K562 treated with DMSO at 1 percent for 24 hours (cell line): ENCODE results near the gene TRIM77. TPM values are rescaled to one million over a fixed set of nuclear protein-coding genes. Genes with fewer than 3 reads are reported as not detected.

ENCODE experiments used
- total RNA-seq: library from RNA; unstranded; fragments of 300-600 nt; gene quantifications from 2 replicates; pipeline ENCODE4 v1.2.3, GENCODE V29; 2022; ENCODE audit warnings: low read depth; ENCODE audit not compliant: insufficient read depth

Gene TRIM77
- total RNA-seq, result not detected in 2 replicates

GRCh38 chr11:89709999-89710398 lies at the start of gene TRIM77:
Gene TRIM77, plus strand, starts transcription at chr11:89710299. Its CDS starts 0 bp downstream, at chr11:89710299.

Other genes with a start within 250 kb of the TRIM77 start
- not detected in 2 replicates for gene NOX4, start 218.9 kb upstream of the TRIM77 start, total RNA-seq
- not detected in 2 replicates for gene TRIM49, start 98.3 kb downstream of the TRIM77 start, total RNA-seq
- not detected in 2 replicates for gene TRIM64B, start 168.2 kb downstream of the TRIM77 start, total RNA-seq
- not detected in 2 replicates for gene TRIM49D1, start 211.9 kb downstream of the TRIM77 start, total RNA-seq
- gene TRIM49D2, start 213.8 kb downstream of the TRIM77 start, total RNA-seq, result not detected in 2 replicates